Activated T-cell treated with anti-CD3 and anti-CD28 coated beads, Interleukin-2, amount 50 U/mL, for 4 hours (primary cell): ENCODE measurements around the gene S100Z. TPM values are rescaled to one million over a fixed set of nuclear protein-coding genes. Genes with fewer than 3 reads are reported as not detected.
"Not testable (repeated sequence)": the region's sequence is repeated elsewhere in the genome, so short reads cannot be mapped to it uniquely, and the experiment has no call there.

Experiments used
- ATAC-seq, 2 donors: fragments of 200-7000 bp; cut with Tn5 transposase; one replicate each; pipeline ENCODE4 v1.10.0; 2021
- DNase-seq: peaks from one replicate; pipeline ENCODE4 v3.0.0-alpha.2; 2020
- H3K27me3 Mint-ChIP-seq: one replicate; pipeline ENCODE4 v1.8.0; 2021; ENCODE audit warnings: low read depth, mixed read lengths
- H3K36me3 Mint-ChIP-seq: one replicate; pipeline ENCODE4 v1.8.0; 2022; ENCODE audit warnings: mixed read lengths; ENCODE audit not compliant: insufficient read depth
- H3K4me1 Mint-ChIP-seq: one replicate; pipeline ENCODE4 v1.8.0; 2021; ENCODE audit warnings: low read depth, mixed read lengths
- H3K4me3 Mint-ChIP-seq: one replicate; pipeline ENCODE4 v1.8.0; 2021; ENCODE audit warnings: mild to moderate bottlenecking, moderate library complexity, mixed read lengths
- H3K9me3 Mint-ChIP-seq: one replicate; pipeline ENCODE4 v1.8.0; 2021; ENCODE audit warnings: mixed read lengths
- total RNA-seq, 3 donors: library from RNA; stranded (reverse); gene quantifications; one replicate each; pipeline ENCODE4 v1.2.1, GENCODE V29; 2021

The S100Z gene
- total RNA-seq, 3 donors from 2014 or later = 0.66 TPM; not detected in 2

DNA sequence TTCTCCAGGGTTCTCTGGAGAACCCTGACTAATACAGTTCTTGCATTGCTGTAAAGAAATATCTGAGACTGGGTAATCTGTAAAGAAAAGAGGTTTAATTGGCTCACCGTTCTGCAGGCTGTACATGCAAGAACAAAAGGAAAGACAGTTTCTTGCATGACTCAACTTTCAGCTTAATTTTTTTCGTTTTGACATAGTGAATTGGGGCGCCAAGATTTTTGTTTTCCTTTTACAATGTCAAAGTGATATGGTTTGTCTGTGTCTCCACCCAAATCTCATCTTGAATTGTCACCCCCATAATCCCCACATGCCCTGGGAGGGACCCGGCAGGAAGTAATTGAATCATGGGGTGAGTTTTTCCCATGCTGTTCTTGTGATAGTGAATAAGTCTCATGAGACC is 91.2 kb downstream of the S100Z start:
- ATAC-seq (no peak), DNase-seq (no peak)
- no peaks in the 10 kb centered on the region for H3K9me3 Mint-ChIP-seq
- H3K27me3 Mint-ChIP-seq = peaks cover 2% of the 10 kb centered on the region
- no peaks in the 10 kb centered on the region for H3K4me1 Mint-ChIP-seq
- no peaks in the 10 kb centered on the region for H3K36me3 Mint-ChIP-seq
- H3K4me3 Mint-ChIP-seq = no peak overlapping the region

DNA sequence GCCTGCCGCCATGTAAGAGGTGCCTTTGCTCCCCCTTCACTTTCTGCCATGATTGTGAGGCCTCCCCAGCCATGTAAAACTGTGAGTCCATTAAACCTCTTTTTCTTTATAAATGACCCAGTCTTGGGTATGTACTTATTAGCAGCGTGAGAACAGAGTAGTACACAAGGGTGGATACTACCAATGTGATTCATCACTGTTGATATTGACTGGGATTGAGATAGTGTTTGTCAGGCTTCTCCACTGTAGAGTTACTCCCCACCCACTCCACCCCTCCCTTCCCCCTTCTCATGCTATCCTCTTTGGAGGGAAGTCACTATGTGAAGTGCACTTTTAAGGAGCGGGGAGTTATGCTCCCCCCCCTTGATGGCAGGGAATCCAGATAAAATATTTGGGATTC is 91.6 kb downstream of the S100Z start:
- no peak overlapping the region for H3K4me3 Mint-ChIP-seq
- no peaks in the 10 kb centered on the region for H3K4me1 Mint-ChIP-seq
- H3K9me3 Mint-ChIP-seq = no peaks in the 10 kb centered on the region
- DNase-seq (no peak), ATAC-seq (no peak)
- peaks cover 2% of the 10 kb centered on the region for H3K27me3 Mint-ChIP-seq
- H3K36me3 Mint-ChIP-seq = no peaks in the 10 kb centered on the region

DNA sequence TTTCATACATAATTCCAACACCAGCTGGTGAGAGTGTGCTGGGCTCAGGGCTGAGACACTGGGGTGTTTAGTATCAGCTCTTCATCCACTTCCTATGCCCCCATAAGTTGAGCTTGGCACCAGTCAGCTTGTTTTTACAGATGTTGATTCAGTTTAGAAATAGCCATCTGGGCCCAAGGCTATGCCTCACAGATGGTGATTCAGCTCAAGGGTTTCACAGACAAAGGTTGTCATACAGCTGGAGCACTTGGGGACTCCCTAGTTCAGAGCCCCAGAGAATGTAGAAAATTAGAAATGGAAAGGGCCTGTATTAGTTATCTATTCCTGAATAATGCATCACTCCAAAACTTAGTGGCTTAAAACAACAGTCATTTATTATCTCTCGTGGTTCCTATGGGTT is 92.8 kb downstream of the S100Z start:
- ATAC-seq (no peak), DNase-seq (no peak)
- Mint-ChIP-seq H3K27me3 (peaks cover 9% of the 10 kb centered on the region), H3K9me3 (no peaks in the 10 kb centered on the region), H3K36me3 (no peaks in the 10 kb centered on the region), H3K4me1 (no peaks in the 10 kb centered on the region), H3K4me3 (no peak overlapping the region)

DNA sequence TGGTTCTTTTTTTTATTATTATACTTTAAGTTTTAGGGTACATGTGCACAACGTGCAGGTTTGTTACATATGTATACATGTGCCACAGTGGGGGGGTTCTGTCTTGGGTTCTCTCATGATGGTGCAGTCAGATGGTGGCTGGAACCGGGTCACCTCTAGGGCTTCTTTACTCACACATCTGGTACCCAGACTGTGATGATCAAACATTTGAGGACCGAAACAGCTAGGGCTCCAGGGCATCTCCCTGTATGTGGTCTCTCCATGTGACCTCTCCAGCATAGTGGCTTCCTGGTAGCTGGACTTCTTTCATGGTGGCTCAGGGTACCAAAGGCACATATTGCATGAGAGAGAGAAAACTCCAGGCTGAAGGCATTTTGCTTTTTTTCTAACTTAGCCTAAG is 93.2 kb downstream of the S100Z start:
- Mint-ChIP-seq H3K36me3 (no peaks in the 10 kb centered on the region), H3K4me3 (no peak overlapping the region), H3K4me1 (no peaks in the 10 kb centered on the region), H3K27me3 (peaks cover 7% of the 10 kb centered on the region), H3K9me3 (no peaks in the 10 kb centered on the region)
- no peak for ATAC-seq
- no peak for DNase-seq

DNA sequence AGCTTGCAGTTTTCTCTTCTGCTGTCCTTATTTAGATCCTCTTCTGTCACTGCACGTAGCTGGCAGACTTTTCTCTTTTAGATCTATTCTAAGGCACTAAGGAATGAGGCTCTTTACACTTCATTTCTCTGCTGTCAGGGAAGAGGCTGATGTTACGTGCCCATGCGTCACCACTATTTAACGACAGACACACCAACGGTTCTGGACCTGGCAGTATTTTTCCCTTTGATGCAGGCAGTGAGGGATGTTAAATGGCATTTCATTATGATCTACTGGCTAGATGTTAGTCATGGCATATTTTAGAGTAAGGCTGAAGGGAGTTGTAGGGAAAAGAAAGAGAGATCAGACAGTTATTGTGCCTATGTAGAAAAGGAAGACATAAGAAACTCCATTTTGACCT is 94.8 kb downstream of the S100Z start:
- no peak overlapping the region for H3K4me3 Mint-ChIP-seq
- DNase-seq = no peak
- H3K36me3 Mint-ChIP-seq = no peaks in the 10 kb centered on the region
- H3K9me3 Mint-ChIP-seq = no peaks in the 10 kb centered on the region
- ATAC-seq = no peak
- no peaks in the 10 kb centered on the region for H3K4me1 Mint-ChIP-seq
- peaks cover 11% of the 10 kb centered on the region for H3K27me3 Mint-ChIP-seq

DNA sequence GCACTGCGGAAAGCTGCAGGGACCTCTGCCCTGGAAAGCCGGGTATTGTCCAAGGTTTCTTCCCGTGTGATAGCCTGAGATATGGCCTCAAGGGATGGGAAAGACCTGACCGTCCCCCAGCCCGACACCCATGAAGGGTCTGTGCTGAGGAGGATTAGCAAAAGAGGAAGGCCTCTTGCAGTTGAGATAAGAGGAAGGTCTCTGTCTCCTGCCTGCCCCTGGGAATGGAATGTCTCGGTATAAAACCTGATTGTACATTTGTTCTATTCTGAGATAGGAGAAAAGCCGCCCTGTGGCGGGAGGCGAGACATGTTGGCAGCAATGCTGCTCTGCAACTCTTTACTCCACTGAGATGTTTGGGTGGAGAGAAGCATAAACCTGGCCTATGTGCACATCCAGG is 95.4 kb downstream of the S100Z start:
- not testable (repeated sequence) for ATAC-seq, DNase-seq

DNA sequence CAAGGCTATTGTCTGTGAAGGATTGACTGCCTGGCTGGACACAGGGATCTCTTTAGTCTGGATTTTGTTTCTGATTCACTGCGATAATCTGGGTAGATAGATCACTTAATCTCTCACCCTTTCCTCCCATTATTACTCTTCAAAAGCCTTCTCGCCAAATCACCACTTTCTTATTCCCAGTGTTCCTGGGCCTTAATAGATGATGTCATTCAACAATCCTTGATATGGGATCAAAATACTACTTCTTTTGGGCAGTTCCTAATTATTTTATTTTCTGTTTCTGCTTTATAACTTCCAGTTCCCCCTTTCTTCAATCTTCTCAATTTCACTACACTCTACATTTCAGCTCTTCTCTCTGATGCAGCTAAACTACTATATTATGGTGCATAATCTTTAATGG is 96.3 kb downstream of the S100Z start:
- no peaks in the 10 kb centered on the region for H3K9me3 Mint-ChIP-seq
- no peak for DNase-seq
- no peaks in the 10 kb centered on the region for H3K4me1 Mint-ChIP-seq
- no peak for ATAC-seq
- H3K27me3 Mint-ChIP-seq = peaks cover 11% of the 10 kb centered on the region
- no peaks in the 10 kb centered on the region for H3K36me3 Mint-ChIP-seq
- no peak overlapping the region for H3K4me3 Mint-ChIP-seq

More for the DNA sequence above, 95.4 kb downstream of the S100Z start:
- not testable (repeated sequence) for H3K4me3 Mint-ChIP-seq, H3K9me3 Mint-ChIP-seq, H3K4me1 Mint-ChIP-seq, H3K36me3 Mint-ChIP-seq
- H3K27me3 Mint-ChIP-seq = peaks cover 11% of the 10 kb centered on the region

DNA sequence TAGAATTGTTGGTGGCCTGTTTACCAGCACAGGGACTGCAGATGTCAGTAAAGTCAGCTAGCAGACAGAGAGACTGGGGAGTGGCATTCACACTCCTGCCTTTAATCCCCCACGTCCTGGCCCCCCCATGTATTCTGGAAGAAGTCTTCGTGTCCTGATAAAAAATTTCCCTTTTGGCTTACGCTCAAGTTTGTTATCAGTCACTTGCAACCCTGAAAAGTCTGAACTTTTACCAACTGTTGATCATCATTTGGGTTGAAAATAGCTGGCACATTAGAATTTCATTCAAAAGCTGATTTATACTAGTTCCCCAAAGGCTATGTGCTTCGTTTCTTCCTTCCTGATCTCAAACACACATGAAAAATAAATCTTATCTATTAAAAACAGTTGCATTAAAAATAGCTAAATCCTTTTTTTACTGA is 97.3 kb downstream of the S100Z start:
- no peak for ATAC-seq
- Mint-ChIP-seq H3K4me3 (no peak overlapping the region), H3K27me3 (peaks cover 13% of the 10 kb centered on the region), H3K36me3 (no peaks in the 10 kb centered on the region), H3K9me3 (no peaks in the 10 kb centered on the region), H3K4me1 (no peaks in the 10 kb centered on the region)
- no peak for DNase-seq

DNA sequence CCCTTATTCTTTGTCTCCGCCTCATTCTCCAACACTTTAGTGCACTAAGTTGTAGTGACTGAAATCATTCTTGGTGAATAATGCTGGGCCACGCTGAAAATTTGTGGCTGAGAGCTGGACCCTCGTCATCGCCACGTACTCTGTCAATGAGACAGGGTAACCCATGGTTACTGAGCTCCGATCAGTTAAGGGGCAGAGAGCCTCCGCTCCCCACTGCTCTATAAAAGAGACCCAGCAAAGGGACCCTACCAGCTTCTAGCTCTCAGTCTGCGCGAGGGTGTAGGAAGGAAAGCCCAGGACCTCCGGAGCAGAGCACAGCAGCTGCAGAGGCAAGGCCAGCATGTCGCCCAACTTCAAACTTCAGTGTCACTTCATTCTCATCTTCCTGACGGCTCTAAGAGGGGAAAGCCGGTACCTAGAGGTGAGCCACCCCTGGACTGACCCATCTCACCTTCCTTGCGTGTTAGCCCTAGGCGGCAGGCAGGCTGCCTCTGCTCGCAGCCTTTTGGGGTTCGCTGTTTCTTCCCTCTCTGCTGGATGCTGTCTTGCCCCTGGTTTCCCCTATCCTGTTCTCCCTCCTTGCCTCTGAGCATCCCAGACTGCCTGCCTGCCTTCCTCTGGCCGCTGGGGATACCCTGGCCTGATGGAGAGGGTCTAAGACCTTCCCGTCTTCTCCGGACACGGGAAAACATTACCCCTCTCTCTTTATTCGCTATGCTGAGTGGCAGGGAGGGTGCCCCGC is 103.2 kb downstream of the S100Z start, which contains the start of gene CRHBP:
CRHBP (plus strand) TSS at position 251 of the 742 bp plus-strand sequence; CDS start at position 341, 90 bp downstream.
- peak in 1 of 2 donors; percentile 18 for ATAC-seq
- Mint-ChIP-seq H3K4me1 (peaks cover 3% of the 10 kb centered on the region), H3K36me3 (no peaks in the 10 kb centered on the region), H3K9me3 (no peaks in the 10 kb centered on the region), H3K27me3 (peaks cover 39% of the 10 kb centered on the region), H3K4me3 (no peak within 1 kb of the TSS)
- DNase-seq = no peak

DNA sequence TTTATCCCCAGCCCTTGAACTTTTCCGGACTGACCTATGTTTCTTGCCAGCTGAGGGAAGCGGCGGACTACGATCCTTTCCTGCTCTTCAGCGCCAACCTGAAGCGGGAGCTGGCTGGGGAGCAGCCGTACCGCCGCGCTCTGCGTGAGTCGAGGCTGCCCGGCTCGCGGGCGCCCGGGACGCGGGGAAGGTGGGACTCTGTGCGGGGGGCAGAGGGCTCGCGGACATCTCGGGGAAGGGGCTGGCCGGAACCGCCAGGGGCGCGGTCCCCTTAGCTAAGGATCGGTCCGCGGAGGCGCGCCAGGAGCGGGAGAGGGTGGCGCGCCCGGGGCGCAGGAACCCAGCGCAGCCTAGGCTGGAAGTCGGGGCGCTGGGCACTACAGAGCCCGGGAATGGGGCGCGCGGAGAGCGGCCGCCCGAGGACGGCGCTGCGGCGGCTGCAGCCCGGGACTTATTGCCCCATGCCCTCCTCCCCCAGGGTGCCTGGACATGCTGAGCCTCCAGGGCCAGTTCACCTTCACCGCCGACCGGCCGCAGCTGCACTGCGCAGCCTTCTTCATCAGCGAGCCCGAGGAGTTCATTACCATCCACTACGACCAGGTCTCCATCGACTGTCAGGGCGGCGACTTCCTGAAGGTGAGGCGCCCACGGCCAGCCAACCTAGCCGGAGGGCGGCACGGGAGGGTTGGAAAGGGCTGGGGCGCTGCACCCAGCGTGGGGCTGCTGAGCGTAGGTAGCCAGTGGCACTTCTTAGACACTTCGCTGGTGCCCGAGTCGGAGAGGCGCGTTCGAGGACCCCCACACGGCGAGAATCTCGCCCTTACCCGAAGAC is 104.0 kb downstream of the S100Z start:
- no peak overlapping the region for H3K4me3 Mint-ChIP-seq

DNA sequence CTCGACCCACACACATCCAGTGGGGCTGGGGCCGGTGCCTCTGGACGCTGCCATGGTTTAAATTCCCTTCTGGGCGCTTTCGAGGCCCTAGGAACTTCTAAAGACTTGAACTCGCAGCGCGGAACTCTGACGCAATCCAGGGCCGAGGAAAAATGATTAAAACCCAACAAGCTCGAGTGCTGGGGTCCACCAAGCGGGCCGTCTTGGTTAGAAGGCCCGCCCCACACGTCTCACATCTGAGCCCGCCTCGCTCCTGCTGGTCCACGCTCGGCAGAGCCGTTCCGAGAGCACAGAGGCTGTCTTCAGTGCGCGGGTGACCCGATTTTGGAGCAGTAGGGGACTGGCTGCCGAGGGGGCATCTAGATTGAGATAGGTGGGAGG is 104.6 kb downstream of the S100Z start:
- Mint-ChIP-seq H3K27me3 (peaks cover 35% of the 10 kb centered on the region), H3K36me3 (no peaks in the 10 kb centered on the region), H3K9me3 (no peaks in the 10 kb centered on the region), H3K4me3 (no peak overlapping the region), H3K4me1 (peaks cover 3% of the 10 kb centered on the region)
- ATAC-seq = no peak
- no peak for DNase-seq

More for the DNA sequence above, 104.0 kb downstream of the S100Z start:
- Mint-ChIP-seq H3K27me3 (peaks cover 35% of the 10 kb centered on the region), H3K36me3 (no peaks in the 10 kb centered on the region), H3K4me1 (peaks cover 3% of the 10 kb centered on the region), H3K9me3 (no peaks in the 10 kb centered on the region)
- DNase-seq = no peak
- ATAC-seq = peak in 1 of 2 donors; percentile 53

DNA sequence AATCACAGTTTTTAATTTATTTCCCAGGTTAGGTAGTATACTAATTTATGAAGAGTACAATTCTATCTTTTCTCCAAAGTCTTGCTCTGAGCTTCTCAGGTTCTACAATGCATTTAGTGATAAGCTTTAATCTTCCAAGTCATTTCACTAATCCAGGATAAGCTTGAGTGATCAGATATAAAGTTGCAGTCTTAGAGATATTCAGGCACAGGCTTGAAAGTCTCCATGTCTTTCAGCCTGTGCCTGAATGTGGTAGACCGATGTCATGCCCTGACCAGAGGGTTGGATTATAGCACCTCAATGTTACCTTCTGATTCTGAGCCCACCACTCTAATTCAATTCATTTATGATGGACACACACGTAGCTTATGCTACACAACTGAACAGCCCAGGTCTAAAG is 106.2 kb downstream of the S100Z start:
- ATAC-seq (no peak), DNase-seq (no peak)
- Mint-ChIP-seq H3K4me1 (peaks cover 10% of the 10 kb centered on the region), H3K9me3 (no peaks in the 10 kb centered on the region), H3K4me3 (no peak overlapping the region), H3K27me3 (peaks cover 35% of the 10 kb centered on the region), H3K36me3 (no peaks in the 10 kb centered on the region)

DNA sequence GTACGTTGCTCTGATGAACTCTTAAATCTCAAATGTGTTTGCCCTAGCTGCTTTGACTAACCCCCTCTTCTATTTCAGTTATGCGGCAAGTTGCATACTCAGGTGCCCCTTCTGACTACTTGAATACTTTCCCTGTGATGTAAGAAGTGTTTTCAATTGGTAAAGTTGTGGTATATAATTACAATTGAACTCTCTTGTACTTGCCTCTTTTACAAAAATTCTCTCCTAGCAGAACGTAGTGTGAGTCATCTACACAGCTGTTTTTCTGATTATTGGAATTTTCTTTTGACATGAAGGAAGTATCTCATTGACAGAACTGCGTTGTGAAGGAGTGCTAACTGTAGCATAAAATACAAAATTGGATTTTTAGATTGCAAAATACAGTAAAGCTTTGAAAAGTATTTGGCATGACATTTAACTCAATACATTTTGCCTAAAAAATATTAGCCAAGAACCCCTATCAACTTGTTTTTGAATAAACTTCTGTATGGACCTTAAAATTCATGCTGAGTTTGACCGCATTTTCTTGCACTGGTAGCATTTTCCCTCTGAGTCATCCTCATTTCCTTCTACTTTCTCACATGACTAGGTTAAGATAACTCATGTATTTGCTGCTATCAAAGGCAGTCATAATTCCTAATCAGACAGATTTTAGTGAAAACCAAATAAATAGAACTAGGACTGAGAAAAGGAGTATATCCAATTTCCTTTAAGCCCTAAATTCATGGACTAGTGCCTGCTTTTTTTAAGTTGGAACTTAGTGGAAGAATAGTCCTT is 109.4 kb downstream of the S100Z start:
- Mint-ChIP-seq H3K9me3 (no peaks in the 10 kb centered on the region), H3K4me3 (no peak overlapping the region)

DNA sequence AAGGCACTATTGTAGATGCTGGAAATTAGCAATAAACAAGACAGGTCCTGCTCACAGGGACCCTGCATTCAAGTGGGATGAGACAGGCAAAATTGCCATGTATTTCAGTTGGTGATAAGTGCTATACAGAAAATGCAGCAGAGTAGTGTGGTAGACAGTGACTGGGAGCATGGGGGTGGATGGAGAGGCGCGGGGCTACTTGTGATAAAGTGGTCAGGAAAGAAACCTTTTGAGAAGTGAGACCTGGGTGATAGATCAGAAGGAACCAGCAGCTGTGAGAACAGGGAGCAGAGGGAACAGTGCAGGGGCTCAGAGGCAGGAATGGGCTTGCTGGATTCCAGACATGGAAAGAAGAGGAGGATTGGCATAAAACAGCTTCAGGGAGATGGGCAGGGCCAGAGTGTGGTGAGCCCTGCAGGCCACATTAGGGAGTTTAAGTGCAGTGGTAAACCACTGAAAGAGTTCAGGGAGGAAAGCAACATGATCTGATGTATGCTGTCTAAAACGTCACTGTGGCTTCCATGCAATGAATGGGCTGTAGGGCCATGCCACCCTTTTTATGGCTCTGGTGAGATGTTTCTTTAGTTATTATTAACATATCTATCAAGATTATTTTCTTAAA is 110.3 kb downstream of the S100Z start:
- Mint-ChIP-seq H3K27me3 (peaks cover 10% of the 10 kb centered on the region), H3K4me1 (peaks cover 8% of the 10 kb centered on the region), H3K9me3 (no peaks in the 10 kb centered on the region), H3K4me3 (no peak overlapping the region), H3K36me3 (no peaks in the 10 kb centered on the region)
- no peak for ATAC-seq
- DNase-seq = no peak

More for the DNA sequence above, 109.4 kb downstream of the S100Z start:
- Mint-ChIP-seq H3K36me3 (no peaks in the 10 kb centered on the region), H3K27me3 (peaks cover 20% of the 10 kb centered on the region), H3K4me1 (peaks cover 8% of the 10 kb centered on the region)
- DNase-seq (no peak), ATAC-seq (peak in 1 of 2 donors; percentile 50)
